HTERT RPE-1 (cell line): ENCODE measurements around the gene SLC45A1.
"Not testable (repeated sequence)": the region's sequence is repeated elsewhere in the genome, so short reads cannot be mapped to it uniquely, and the experiment has no call there.

Source experiments
- in situ Hi-C: fragments of 300-500 bp; cut with MboI; formaldehyde crosslinking; loops from 4 replicates; pipeline ENCODE4 v1.14.3; 2020; ENCODE audit warnings: low sequenced_read_pairs

SLC45A1 gene

DNA sequence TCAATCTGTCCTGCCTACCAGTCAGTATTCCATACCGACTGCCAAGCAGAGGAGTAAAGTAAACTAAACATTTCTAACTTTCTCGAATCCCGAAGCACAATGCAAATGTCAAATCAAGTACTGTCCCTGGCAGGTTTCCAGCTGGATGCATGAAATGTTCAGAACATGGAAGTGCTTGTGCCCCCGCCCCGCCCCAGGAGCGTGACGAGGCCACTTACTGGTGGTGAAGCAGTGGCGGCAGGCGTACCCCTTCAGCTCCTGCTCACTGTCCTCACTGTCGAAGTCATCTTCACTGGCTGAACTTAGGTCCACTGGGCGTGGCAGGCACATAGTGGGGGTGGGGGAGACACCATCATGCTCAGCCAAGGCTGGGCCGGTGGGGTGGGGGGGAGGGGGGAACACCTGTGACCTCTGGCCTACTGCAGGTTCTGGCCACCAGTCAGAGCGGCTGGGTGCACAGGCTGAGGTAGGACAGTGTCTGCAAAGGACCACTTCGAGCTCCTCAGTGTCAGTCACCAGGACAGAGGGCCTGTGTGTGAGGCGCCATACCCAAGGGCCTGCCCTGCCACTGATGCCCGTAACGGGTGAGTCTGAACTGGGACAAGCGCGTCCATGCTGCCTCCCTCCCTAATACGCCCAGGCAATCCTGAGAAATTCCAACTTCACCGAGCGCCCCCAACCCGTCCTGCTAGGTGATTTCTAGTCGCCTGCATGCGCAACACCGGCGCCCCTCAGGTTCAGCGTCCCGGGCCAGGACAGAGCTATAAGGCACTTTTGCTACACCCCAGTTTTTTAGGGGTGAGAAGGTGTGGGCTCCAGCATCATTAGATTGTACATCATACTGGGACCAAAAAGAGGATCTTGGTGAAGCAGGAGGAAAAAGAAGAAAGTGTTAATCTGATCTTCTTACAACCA is 46.9 kb downstream of the SLC45A1 start:
- in situ Hi-C loops = no loop called here

DNA sequence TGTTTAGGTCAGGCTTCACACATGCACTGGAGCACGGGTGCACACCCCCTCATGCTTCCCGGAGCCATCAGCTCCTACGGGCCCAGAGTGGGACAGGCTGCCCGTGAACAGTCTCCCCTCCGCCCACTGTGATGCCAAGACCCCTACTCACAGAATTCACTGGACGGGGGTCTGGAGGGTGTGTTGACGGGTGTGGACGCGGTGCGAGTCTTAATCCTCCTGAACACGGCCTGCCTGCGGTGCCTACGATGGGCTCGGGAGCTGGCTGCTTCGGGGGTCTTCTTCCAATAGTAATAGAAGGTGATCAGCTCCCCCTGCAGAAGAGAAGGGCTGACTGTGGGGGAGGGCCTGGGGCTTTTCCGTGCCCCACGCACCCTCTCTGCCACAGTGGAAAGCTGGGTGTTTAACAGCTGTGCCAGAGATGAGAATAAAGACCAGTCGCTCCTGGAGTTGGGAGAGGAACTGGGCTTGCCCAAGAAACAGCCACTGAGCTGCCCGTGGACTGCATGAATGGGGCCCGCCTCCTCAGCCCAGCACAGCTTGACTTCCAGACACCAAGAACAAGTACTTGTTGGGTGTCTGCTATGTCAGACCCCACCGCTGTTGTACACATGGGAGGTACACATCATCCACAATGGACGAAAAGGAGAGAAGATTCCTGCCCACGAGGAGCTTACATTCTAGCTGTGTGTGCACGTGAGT is 47.9 kb downstream of the SLC45A1 start:
- in situ Hi-C loops = no loop called here

DNA sequence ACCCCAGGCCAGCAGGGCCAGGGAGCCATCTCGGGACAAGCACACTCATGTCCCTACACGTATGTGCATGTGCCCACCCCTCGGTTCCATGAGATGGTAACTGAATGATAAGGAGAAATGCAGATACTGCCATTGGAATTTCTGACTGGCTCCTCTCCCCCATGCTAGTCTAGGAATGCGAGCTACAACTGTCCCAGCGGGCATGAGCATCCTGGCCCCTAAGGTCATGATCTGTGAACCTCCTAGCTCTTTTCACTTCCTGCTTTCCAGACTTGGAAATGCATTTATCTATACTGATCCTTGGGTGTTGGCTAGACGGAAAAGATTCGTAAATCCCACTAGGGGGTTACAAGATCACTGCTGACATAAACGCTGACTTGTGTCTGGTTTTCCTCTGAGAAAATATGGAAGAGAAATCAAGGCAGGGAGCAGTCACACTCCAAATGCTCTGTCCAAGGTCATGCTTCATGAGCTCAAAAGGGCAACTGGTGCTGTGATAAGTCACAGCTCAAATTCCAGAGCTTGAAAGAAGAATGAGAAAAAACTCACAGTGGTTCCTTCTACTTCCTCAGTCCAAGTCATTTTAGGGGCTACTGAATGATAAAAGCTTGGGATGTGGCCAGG is 49.8 kb downstream of the SLC45A1 start:
- in situ Hi-C loops = no loop called here

DNA sequence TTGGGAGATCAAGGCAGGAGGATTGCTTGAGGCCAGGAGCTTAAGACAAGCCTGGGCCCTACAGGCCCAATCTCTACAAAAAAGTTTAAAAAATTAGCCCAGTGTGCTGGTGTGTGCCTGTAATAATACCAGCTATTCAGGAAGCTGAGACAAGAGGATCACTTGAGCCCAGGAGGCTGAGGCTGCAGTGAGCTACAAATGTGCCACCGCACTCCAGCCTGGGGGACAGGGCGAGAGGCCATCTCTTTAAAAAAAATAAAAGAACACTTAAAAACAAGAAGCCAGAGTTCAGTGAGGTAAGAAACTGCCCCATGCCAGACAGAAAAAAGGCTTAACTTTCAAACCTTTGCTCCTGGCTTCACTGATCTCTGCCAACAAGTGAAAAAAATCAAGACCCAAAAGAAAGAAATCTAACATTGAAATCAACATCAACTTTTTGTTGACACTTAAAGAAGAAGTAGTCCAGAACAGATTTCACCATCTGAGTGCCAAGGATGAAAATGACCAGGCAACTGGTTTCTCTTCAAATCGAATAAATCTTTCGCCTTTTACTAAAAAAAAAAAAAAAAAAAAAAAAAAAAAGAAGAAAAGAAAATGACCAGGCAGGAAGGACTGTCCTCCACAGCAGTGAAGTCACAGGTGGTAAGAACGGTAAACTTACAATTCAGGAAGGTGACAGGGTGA is 51.2 kb downstream of the SLC45A1 start:
- in situ Hi-C loops = no loop called here

DNA sequence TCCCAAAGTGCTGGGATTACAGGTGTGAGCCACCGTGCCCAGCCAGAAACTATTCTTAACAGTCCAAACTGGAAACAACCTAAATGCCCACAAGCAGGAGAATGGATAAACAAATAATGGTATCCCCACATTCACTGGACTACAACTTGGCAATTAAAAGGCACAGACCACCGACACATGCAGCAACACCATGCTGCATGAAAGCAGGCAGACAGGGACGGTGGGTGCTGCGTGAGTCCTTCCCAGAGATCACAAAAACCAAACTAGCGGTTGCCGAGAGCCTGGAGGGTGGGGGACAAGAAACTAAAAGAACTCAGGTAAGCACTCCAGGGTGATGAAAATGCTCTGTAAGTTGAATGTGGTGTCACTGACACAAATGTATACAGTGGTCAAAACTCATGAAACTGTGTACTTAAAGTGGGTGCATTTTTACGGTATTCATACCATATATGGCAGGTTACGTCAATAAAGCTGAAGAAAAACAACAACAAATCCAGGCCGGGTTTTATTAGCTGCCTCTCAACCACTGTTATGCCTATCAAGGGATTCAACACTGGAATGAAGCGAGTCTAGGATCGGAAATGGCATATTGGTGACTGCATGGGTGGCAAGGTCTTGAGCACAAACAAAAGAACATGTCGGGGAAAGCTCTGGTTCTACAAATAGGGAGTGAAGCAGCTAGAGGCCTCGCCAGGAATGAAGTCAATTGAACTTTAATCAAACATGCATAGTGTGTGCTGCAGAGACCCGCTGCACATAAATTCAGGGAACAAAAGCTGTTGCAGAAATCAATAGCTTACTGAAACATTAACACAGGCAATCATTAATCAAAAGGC is 52.4 kb downstream of the SLC45A1 start:
- in situ Hi-C loops = no loop called here

DNA sequence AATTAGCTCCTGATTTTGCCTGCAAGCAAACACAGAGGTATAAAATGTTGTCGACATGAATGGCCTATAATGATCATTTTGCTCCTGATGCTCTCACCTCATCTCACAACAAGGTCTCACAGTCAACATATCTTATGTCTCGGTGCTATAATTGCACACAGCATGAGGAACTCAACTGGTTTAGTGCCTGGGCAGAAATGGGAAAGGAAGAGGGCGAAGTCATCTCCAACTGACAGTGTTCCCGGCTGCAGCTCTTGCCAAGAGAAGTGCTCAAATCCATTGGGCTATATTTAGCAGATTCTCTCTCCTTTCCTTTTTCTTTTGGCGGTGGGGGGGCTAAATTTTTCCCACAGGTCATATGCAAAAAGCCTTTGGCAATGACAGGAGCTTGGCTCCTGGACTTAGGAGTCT is 53.0 kb downstream of the SLC45A1 start:
- in situ Hi-C loops = no loop called here

DNA sequence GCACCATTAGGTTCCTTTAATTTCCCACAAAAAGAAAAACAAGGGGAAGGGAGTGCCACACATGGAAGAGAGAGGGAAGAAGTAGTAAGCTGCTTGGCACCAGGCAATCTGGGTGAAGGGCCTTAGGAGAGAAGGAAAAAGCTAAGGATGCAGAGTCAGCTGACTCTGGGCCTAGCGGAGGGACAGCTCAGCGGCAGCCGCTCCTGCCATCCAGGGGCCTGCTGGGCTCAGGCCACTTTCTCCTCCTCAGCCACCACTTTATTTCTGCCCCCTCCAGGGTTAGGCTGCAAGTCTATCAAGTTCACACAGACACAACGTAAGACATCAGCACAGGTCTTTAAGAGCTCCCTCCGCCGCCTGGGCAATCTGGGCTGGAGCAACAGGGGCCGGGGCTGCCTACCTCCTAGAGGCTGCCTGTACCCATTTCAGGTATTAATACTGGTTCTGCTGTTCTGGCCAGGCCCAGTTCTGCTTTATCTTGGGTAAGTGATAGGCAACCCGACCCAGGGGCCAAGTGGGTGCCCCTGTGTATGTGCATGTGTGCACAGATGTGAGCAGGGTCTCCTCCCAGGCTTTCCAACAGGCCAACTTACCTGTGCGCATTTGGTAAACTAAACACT is 53.6 kb downstream of the SLC45A1 start:
- in situ Hi-C loops = no loop called here

DNA sequence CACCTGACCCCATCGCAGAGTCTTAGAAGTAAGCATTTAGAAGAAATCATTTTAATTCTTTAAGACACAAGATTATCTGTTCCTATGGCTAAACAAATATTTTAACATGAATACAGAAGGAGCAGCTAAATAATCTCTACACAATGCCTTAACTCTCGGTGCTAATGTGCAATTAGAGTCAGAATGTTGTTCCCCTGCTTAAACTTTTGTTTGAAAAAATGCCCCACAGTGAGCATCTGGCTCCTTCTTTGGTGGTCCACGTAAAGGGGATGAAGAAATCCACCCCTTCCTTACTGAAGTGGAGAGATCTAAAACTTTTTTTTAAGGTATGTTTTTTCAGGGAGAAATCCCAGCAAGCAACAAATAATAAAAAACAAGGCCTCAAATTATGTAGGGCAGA is 55.2 kb downstream of the SLC45A1 start:
- in situ Hi-C loops = no loop called here

DNA sequence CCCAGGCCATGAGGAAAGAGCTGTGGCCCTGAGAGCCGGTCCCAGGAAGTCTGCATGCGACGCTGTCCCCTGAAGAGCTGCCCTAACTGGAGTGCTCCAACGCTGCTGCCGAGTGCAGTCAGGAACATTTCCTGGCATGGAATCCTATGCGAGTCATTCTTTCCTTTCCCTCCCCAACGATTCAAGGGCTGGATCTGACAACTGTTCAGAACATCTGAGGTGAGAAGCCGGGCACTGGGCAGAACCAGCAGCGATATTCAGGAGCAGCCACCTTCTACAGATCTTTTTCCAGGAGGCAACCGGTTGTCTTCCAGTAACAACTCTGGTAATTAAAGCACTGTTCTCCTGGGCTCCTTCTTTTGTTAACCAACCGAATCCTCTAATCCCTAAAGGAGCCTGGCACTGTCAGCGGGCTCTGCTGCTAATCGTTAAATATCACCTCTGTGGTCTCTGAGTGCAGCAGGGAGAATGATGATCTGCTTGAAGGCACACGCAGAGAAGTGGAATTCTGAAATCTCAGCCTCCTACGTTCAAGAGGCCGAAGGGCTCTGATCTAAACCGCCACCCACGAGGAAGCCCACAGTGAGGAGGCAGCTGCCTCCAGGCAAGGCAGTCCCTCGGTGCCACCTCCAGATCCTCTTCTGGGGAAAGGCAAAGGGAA is 55.8 kb downstream of the SLC45A1 start:
- in situ Hi-C loops = no loop called here

DNA sequence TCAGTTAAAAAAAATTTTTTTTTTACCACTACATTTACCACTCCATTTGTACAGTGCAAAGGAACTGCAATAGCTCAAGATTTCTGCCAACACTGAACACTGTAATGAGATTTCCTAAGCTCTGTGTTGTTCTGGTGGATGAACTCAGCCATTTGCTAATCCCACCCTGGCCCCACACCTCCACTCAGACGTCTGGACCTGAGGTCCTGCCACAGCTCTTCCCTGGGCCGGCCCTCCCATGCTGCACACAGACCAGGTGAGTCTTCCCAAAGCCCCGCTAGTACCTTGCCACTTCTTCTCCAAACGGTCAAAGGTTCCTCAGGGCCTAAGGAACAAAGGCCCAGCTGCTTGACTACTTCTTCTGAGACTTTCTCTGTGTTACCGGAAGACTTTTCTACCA is 56.4 kb downstream of the SLC45A1 start:
- in situ Hi-C loops = no loop called here

DNA sequence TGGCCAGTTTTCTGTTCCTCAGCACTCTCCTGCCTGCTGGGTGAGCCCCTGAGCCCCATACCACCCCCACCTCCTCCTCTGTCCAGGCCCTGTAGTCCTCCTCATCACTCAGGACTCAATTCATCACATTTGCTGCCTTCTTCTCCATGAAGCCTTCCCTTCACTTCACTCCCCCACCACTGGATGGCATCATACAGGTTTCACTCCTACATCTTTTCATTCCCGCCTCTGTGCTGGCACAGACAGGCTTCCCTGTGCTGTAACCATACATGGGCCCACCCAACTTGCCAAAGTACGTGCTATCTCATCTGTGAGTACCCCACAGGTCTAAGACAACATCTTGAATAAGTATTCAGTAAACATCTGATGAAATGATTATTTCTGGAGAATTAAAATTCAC is 56.9 kb downstream of the SLC45A1 start:
- in situ Hi-C loops = no loop called here

DNA sequence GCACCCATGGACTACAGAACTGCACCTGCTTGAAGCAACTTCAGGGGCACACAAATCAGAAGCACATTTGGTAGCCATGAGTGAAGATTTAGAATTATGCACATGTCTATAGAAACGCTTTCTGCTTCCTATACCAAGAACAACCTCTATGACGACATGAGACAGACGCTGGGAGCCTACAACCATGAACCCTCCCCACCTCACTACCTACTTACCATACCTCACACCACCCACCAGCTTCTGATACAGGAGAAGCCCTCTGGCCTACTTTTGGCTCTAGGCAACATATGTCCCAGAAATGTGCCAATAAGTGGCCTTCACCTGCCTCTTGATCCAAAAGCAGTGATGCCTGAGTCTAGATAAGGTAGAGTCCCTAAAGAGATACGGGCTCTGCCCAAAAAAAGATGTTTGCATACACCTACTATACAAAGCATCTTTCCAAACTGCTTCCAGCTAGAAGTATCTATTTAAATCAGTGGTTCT is 58.5 kb downstream of the SLC45A1 start:
- in situ Hi-C loops = no loop called here

DNA sequence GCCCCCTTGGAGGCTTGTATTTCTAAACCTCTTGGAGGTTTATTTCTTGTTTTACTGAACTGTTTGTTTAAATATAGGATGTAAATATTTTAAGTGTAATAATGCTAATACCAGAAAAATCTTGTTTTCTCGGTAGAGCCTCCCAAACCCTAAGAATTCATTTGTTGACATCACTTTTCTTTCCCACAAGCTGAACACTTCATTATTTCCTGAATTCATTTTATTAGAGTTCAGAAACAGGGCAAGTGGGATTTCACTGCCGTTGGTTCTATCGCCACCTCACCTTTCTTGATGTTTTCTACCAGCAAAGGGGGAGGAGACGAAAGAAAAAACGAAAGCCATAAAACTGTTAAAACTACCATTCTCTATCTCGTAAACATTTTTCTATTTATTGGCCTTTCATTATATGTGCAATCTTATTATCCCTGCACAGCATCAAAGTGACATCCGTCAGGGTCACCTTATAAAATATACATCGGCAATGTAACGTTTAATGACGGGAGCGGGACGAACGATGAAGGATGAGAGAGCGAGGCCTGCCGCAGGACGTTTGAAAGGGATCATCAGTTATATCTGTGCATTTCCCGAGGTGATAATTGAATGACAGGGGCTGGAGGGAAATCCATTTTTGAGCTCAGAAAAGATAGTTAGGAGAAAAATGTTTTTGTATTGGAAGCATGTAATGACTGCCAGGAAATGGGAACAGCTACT is 59.5 kb downstream of the SLC45A1 start:
- in situ Hi-C loops = no loop called here

DNA sequence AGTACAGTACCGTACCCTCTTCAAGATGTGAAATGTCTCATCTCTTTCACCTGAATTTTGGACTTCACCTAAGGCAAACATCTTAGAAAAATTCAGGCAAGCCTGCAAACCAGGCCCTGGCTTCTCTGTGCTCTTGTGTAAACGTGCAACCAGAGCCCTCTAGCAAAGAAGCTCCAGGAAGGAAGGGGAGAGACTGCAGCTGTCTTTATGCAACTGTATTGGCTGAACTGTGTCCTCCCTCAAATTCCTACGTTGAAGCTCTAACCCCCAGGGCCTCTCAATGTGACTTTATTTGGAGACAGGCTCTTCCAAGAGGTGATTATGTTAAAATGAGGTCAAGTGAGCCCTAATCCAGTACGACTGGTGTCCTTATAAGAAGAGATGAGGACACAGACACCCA is 60.3 kb downstream of the SLC45A1 start:
- in situ Hi-C loops = no loop called here

DNA sequence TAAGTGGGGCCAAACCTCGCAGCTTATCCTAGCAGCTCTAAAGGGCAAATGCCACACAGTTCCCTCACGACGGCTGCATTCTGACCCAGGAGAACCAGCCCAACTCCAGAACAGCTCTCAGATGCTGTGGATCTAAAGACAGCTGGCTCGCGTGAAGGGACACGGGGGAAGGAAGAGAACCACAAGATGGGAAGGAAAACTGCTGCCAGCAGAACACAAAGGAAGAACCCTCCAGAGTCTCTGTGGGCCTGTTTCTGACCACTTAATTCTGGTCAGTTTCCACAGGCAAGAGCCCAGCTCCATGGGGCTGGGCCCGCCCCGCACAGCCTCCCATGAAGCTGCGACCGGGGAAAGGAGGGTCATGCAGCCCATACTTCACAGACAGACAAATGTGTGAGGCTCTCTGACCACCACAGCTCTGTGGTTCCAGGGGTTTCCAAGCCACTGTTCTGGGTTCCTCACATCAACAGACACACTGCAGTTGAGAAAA is 61.1 kb downstream of the SLC45A1 start:
- in situ Hi-C loops = no loop called here

DNA sequence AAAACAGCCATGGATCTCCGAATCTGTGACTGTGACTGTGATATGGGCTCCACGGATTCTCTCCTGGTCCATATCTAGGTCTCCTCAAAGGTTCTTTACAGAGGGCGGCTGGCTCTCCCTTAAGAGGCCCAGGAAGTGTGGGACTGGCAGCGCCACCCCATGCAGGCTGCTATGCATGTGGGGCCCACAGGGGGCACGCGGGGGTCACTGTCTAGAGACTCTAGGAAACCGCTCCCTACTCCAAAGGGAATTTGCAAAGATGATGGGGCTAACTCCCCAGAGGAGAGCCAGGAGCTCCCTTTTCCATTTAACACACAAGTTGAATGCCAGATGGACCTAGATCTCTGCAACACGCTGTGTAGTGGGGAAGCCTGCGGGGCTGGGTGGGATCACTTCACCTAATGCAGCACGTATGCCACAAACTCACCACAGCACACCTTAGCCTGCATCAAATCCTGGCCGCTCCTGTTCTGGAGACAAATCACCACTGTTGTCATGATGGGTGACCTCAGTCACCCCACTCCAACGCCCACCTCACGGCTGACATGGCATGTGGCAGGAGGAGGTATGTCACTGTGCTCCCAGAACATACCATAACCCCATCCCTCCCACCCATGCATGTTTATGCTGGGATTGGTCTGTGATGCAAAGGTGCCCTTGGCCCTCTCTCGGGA is 61.7 kb downstream of the SLC45A1 start:
- in situ Hi-C loops = no loop called here

DNA sequence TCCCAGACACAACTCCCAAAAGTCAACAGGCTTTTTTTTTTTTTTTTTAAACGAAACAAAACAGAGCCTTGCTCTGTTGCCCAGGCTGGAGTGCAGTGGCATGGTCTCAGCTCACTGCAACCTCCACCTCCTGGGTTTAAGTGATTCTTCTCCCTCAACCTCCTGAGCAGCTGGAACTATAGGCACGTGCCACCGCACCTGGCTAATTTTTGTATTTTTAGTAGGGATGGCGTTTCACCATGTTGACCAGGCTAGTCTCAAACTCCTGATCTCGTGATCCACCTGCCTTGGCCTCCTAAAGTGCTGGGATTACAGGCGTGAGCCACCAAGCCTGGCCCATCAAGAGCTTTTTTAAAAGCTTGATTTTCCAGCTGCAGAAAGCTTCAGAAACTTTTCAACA is 62.4 kb downstream of the SLC45A1 start:
- in situ Hi-C loops = not testable (repeated sequence)

DNA sequence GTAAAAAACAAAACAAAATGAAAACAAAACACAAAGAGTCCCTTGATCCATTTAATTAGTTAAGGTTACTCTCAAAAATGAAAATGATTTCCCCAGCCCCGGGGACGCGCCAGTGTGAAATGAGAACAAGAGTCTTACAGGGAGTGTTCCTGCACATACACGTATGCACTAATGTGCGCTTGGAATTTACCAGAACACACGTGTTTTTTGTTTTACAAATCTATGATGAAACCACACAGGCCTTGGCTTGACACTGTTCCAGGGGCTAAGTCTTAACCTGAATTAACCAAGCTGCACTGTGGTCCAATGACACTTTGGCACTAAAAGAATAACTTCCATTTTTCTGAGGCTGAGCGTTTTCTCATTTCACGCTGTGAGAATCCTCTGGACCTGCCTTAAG is 63.7 kb downstream of the SLC45A1 start:
- in situ Hi-C loops = no loop called here
